Head of caudate nucleus (tissue), 42 donors: ENCODE results near the gene CARD14.
"Not testable (repeated sequence)": the region's sequence is repeated elsewhere in the genome, so short reads cannot be mapped to it uniquely, and the experiment has no call there.

Source experiments
- DNase-seq, 42 donors: peaks; one replicate each; pipeline versions ENCODE4 v3.0.0 to v3.0.0-alpha.2; 2020 to 2021; ENCODE audit warnings: mixed read lengths in 7 of 42
- intact Hi-C: fragments of 100-400 bp; cut with DNase I; formaldehyde crosslinking; loops from one replicate; pipeline ENCODE4 v1.15.0; 2022

Gene CARD14

GRCh38 chr17:80258296-80258695 lies 88.5 kb downstream of the CARD14 start:
- DNase-seq, intact Hi-C loops: not testable (repeated sequence)
